Activated CD4-positive, alpha-beta T cell treated with anti-CD3 and anti-CD28 coated beads, Interleukin-2, amount 50 U/mL, for 4 hours (primary cell): ENCODE measurements around the gene RAPGEF2.
"Not testable (repeated sequence)": the region's sequence is repeated elsewhere in the genome, so short reads cannot be mapped to it uniquely, and the experiment has no call there.

Experiments
- DNase-seq, 2 experiments: peaks; one replicate each; pipeline ENCODE4 v3.0.0-alpha.2; 2020

RAPGEF2 gene

DNA sequence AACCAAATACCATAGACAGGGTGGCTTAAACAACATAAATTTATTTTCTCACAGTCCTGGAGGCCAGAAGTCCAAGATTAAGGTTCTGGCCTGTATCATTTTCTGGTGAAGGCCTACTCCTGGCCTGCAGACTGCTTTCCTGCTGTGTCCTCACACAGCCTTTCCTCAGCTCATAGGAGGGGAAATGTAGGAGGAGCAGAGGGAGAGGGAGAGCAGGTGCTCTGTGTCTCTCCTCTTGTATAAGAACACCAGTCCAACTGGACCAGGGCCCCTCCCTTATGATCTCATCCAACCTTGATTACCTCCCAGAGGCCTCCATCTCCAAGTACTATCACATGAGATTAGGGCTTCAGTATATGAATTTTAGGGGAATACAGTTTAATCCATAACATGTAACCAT is 34.3 kb downstream of the RAPGEF2 start:
- no peak for DNase-seq

DNA sequence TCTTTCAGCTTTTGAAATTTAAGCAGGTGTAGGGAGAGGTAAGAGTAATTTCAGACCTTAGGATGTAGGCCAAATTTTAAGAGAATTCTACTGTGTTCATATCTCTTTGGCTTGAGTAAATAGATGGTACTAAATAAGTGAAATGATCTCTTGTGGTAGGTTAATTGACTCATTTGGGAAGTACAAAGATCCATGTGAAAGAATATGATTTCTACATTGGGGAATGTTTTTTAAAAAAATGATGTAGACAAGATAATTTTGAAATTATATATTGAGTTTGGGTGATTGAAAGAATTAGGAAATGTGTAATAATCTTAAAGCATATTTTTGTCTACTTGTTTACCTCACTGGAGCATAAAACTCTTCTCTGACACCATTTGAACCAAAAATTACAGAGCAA is 35.6 kb downstream of the RAPGEF2 start:
- DNase-seq, result no peak

DNA sequence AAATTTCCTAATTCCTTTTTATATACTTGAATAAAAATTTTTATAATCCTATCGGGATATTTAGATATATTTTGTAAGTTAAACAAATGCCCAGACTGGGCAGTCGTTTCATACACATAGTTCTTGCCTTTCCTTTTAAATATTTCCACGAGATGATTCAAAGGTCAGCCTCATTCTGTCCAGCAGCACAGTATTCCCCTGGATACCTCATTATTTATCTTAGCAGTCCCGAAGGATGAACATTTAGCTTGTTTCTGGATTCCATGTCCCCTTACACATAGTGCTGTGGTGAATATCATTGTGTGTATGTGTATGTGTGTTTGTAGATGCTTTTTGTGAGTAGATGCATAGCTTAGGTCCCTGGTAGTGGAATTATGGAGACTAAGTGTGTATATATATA is 38.3 kb downstream of the RAPGEF2 start:
- no peak for DNase-seq

DNA sequence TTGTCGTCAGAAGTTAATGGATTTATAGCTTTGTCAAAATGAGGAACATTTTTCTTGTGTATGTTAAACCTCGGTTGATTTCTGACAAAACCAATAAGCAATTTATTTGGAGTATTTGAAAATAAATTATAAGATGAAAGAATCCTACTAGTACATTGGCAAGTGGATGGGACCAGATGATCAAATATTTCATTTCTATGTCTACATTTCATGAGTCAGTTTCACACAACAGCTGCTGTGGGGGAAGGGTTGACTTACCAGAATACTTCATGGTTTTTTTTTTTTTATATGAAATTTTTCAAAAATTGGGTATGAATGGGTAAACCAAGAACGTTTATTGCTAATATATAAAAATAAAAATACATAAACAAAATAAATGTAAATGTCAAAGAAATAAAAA is 39.4 kb downstream of the RAPGEF2 start:
- no peak for DNase-seq

DNA sequence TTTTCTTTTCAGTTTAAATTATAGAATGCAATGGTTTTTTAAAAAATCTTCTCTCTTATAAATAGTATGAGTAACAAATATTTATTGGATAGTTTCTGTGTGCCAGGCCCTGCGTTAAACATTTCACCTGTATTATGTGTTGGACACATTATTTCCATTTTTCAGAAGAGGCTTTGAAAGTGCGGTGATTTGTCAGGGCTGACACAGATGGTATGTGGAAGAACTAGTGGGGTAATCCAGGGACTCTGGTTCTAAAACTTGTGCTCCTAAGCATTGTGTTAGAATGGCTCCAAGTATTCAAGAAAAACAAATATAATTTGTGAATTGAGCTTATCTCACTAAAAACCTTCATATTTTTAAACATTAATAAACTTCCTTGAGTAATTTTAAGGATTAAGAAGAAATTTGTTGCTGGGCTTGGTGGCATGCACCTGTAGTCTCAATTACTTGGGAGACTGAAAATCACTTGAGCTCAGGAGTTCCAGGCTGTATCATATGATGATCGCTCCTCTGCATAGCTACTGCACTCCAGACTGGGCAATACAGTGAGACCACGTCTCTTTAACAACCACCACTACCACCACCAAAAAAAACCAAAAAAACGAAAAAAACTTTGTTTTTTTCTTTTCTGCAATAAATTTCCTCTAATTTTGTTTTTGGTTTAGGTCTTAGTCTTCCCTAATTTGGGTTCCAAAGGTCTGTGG is 40.0 kb downstream of the RAPGEF2 start:
- no peak for DNase-seq

DNA sequence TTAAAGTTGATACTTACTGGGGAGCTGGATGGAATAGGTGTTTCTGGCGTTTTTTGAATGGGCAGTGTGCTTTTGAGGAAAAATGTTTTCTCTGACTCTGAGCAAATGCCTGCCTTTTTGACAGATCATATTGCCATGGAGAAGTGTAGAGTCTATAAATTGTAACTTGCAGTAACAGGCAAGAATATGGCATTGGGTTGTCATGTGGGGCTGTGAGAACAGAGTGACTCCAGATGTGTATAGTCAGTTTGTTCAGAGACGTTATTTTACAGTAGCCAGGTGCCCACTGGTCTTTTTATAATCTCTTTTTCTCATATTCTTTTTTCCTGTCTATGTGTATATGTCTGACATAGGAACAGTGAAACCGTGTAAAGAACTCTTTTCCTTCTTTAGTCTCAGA is 40.8 kb downstream of the RAPGEF2 start:
- DNase-seq, result no peak

DNA sequence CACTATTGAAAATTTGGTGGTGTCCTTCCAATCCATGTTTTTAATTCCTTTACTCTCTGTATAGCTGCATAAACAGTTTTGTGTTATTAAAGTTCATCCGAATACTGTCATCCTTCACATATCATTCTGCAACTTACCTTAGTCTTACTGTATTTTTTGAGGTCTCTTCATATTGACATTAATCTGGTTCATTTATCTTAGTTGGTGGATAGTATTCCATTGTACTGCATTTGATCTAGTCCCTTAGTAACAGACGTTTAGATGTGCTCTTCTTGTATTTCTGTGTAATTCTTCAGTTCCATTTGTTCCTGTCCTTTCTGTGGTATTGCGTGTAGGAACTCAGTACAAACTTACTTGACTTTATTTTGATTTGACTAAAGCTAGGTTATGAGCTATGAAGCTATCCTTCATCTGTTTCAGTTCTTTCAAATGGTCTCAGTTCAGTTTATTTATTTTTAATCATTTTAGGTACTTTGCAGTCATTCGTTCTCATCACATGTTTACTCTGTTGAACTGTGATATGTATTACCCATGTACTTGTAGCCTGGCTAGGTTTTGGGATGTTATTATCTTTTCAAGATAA is 41.3 kb downstream of the RAPGEF2 start:
- DNase-seq, result no peak

DNA sequence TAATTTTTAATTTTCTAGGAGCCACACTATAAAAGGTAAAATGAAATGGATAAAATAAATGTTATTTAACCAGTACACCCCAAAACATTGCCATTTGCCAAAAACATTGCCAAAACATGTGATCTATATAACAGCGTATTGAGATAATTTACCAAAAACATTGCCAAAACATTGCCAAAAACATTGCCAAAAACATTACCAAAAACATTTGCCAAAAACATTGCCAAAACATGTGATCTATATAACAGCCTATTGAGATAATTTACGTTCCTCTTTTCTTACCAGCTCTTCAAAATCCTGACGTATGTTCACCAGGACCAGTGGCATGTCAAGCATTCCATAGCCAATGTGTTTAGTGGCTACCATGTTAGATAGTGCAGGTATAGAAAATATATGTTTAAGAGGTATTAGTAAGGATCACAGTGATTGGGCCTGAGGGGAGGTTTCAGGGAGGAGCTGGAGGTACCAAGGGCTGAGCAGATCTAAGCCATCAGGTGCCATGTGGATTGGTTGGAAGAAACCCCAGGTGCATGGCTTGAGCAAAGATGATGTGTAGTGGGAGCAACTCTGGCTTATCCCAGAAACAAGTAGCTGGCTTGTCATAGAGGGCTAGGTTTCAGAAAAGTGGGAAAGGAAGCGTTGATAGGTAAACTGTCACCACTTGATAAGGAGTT is 42.6 kb downstream of the RAPGEF2 start:
- no peak for DNase-seq

DNA sequence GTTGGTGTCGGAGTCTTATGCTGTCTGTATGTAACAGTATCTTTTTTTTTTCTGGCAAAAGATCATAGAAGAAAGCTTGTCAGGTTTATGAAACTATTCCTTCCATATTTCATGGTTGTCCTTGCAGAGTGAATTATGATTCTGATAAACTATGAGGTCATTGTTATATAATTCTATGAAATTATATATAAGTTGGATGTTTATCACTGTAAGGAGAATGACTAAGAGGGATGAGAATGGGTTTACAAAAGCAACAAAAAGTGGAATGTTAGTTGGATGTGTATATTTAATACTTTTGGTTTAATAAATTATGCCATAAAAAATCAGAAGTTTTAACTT is 43.1 kb downstream of the RAPGEF2 start:
- no peak for DNase-seq

DNA sequence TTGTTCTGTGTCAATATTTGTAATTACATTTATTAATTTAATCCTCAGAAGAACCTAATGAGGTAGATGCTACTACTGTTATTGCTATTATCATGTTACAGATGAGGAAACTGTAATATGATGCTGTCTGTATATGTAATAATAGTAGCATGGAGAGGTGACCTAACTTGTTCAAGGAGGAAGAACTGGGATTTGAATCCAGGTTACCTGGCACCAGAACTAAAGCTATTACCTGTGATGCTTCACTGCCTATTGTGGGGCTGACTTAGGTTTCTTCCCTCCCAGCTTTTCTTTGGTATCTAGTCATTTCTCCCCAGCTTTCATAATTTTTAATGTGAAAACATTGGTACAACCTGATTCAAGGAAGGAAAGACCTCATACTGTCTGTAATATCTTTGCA is 43.6 kb downstream of the RAPGEF2 start:
- DNase-seq, result no peak

DNA sequence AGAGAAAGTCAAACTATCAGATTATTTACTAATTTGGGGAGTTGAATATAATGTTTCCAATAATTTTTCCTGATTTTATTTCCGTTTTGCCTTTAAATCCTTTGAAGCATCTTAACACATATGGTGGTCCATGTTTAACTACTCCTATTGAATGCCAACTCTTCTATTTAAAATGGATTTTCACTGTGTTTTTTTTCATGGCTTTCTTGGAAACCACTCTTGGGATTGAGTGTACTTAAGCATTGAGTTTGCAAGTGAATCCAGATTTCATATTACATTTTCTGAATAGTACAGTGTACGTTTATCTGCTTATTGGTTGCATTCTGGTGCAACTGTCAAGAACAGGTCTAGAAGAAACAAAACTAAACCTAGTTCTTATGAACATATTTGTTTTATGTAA is 45.6 kb downstream of the RAPGEF2 start:
- no peak for DNase-seq

DNA sequence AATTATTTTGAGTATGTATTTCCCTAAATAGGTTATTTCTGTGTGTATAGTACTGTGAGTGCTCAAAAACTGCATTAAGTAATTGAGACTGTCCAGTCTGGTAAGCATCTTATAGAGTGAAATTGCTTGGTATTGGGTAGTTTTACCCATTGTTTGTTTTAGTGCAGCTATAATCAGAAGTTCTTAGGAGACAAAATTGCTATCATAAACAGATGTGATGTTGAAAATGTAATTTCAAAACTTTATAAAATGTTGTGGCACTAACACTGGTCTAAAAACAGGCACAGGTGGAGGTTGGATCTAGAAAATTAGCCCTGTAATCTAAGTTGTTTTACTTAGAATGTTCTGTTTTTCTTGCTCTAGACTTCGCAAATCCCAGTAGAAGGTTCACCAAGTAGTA is 46.8 kb downstream of the RAPGEF2 start:
- DNase-seq, result no peak

DNA sequence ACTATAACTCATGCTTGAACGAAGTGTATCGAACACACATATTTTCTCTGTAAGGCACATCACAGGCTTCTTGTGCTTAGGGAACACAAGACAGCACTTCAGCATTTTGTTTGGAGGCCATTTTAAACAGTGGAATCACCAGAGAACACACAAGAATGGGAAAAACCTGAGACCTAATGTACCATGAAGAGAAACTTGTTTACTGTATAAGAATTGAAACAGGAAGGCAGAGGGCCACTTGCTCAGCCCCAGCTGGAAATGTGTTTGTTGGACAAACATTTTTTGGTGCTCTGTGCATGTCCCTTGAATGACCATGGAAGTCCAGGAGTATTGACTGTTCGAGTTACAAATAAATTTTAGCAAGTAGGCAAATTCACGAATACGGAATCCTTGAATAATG is 47.5 kb downstream of the RAPGEF2 start:
- DNase-seq, result no peak

DNA sequence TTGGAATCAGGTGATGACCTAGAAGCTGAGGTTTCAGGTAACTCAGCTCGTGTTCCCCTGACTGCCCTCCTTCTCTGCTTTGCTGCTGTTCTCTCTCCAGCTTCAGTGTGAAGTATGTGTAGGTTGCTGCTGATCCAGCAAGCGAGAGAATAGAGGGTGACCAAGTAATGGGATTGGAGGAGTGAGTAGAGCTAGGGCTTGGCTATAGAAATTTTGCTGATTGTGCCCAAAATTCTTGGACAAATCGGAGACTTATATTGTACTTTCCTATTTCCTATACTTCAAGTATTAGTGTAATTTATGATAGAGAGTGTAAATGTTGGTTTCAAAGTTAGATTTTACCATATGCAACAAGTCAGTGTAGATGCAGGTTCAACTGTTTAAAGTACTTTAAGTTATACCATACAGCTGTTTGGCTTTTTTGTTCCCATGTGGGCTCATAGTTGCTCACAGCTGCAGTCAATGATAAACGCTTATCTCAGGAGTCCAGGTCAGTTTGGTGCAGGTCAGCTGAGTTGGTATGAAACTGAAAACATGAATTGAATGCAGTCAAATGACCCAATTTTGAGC is 48.0 kb downstream of the RAPGEF2 start:
- no peak for DNase-seq

DNA sequence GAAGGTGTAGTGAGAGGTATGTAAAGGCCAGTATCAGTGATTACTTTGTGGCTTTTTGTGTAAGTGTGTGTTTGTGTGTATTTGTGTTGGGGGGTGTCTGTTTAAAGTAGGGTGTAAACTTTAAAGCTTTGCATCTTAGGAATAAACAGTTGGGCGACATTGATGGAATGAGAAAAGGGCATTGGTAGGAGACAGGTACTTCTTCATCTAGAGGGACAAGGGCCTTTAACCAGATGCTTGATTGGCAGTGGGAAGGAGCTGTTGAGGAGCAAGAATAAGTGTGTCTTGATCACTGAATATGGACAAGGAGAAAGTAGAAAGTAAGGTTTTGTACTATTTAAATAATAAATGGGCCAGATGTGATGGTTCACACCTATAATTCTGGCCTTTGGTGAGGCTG is 48.8 kb downstream of the RAPGEF2 start:
- no peak for DNase-seq

DNA sequence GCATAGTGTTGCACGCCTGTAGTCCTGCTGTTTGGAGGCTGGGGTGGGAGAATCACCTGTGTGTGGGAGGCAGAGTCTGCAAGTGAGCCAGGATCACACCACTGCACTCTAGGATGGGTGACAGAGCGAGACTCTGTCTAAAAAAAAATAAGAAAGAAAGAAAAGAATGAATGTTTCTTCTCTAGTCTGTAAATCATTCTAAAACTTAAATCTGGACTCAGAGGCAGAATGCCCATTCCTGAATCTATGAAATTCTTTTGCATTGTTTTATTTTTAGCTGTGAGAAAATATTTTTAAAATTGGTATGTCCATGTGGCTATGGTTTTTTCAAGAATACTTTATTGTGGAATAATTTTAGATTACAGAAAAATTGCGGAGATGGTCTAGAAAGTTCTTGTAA is 49.3 kb downstream of the RAPGEF2 start:
- no peak for DNase-seq

DNA sequence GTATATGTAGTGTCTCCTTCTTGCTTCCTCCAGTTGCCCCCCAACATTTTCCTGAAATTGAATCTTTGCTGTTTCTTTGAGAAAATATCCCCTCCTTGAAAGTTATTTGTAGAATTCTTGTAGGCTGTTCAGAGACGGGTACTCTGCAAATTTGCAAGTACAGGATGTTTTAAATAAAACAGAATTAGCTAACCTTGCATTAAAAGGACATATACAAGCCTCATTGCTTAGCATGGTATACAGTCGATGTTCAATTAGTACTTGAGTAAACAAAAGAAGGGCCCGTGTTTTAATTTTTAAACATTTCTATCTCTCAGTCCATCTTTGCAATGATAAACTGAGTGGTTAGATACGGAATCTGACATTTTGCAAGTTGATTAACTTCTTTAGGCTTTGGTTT is 50.8 kb downstream of the RAPGEF2 start:
- DNase-seq, result no peak

DNA sequence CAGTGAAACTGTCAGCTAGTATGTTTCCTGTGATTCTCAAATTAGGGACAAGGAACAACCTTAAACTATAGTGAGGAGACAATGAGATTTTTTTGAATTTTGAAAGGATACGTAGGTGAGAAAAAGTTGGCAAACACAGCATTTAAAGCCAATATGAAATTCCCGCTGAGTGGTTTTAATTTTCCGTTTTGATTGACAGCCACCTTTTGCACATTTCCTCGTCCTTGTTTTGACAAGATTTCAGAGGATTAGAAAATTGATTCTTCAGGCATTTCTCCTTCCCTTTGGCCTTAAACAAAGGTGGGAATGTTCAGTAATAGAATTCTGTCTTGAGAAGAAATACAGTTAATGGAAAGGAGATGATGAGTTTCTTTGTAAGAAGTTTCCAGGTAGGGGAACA is 52.2 kb downstream of the RAPGEF2 start:
- DNase-seq, result no peak

DNA sequence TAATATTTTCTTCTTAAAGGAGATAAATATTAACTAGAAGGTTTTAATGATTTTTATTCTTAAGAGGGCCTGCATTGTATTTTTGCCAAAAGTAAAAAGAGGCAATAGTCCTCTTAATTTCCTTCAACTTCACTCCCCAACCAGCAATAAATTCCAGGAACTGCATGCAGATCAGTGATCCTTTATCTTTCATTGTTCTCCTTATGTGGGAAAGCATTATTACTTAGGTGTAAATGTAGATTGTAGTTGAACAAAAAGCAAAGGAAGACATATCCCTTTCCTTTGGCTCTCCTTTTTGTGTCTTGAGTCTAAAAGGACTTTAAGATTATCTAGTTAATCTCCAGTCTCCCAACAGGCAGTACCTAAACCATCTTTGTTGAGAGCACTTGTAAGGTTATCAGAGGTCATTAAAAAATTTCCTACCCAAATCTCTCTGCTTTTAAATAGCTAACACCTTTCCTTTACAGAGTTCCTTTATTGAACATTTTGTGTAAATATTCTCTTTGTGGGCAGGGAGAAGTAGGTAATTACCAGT is 55.3 kb downstream of the RAPGEF2 start:
- no peak for DNase-seq

DNA sequence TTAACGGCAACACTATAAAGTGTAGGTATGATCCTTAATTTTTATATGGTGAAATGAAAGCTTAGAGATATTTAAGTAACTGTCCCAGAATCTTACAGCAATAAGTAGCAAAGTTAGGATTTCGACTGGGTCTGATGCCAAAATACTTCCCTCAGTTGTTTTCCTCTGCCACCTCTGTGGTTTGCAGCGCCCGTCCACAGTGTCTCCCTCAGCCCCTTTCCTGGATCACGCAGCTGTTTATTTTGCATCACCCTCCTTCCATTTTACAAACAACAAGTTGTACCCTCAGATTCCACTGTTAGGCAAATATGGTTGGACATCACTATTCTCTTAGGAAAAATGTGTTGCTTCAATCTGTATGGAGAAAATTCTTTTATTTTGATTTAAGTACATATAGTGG is 56.1 kb downstream of the RAPGEF2 start:
- no peak for DNase-seq

DNA sequence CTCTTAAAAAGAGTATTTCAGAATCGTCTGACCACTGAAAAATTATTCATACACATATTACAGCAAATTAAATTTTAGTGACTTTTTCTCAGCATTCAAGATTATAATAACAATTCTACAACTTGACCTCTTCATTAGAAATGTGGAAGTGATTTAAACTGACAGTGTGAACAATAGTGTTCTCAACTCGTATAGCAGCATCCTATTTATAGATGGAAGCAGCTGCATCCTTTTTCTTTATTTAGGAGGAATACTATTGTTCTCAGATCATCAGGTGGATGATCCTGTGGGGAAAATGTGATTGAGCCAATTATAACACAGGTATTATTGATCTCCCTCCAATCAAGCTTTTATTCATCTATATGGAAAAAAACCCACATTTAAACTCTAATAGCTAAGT is 56.7 kb downstream of the RAPGEF2 start:
- no peak for DNase-seq

DNA sequence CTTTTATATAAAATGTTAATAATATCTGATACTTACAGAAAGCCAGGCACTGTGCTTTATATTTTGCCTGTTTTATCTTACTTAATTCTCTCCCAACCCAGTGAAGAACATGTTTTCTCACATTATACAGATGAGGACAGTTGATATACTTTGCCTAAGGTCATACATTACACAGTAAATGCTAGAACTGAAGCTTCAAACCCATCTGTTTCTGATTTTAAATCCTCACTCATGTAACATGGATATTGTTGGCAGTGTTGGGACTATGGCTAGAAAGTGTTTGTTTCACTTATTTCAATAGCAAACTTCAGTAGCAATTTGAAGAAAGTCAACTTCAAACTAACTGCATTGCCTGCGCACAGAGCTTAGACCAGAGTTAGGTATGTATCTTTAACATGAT is 57.4 kb downstream of the RAPGEF2 start:
- DNase-seq, result no peak

DNA sequence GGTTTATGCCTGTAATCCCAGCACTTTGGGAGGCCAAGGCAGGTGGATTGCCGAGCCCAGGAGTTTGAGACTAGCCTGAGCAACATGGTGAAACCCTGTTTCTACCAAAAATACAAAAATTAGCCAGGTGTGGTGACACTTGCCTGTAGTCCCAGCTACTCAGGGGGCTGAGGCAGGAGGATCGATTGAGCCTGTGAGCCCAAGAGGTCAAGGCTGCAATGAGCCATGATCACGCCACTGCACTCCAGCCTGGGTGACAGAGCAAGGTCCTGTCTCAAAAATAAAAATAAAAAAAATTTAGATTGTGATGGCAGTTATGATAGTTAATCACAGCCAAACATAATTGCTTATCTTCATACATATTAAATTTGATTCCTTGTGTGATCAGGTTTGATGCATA is 58.6 kb downstream of the RAPGEF2 start:
- DNase-seq, result not testable (repeated sequence)

DNA sequence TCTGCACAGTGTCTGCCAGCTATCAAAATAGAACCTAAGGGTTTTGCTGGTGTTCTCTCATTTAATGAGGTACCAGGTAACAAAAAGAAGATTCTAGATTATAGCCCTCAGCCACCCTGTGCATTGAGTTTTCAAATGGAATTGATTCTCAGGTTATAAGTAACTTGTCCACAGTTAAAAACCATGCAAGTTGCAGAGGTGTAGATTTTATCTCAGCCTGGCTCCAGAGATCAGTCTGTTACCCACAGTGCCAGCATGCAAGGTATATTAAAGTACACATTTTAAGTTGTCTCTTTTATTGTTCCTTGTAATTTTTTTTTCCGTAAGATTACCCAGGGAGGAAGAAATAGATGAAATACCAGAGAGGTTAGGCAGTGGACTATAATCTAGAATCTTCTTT is 59.7 kb downstream of the RAPGEF2 start:
- DNase-seq, result no peak
